Endothelial cell (in vitro differentiated cells): ENCODE results near the gene KRTAP10-5. TPM values are rescaled to one million over a fixed set of nuclear protein-coding genes. Genes with fewer than 3 reads are reported as not detected.
"Not testable (repeated sequence)": the region's sequence is repeated elsewhere in the genome, so short reads cannot be mapped to it uniquely, and the experiment has no call there.

Source experiments
- DNase-seq: peaks from one replicate; pipeline ENCODE4 v3.0.0; 2021; ENCODE audit warnings: low spot score
- H3K27ac Mint-ChIP-seq: one replicate; pipeline ENCODE4 v1.8.0; 2021; ENCODE audit warnings: mixed read lengths, inconsistent platforms; ENCODE audit not compliant: unreplicated experiment
- H3K27me3 Mint-ChIP-seq: one replicate; pipeline ENCODE4 v1.8.0; 2021; ENCODE audit warnings: mild to moderate bottlenecking, moderate library complexity, mixed read lengths, inconsistent platforms; ENCODE audit not compliant: unreplicated experiment
- H3K36me3 Mint-ChIP-seq: one replicate; pipeline ENCODE4 v1.8.0; 2021; ENCODE audit warnings: mild to moderate bottlenecking, low read depth, mixed read lengths, inconsistent platforms; ENCODE audit not compliant: unreplicated experiment
- H3K4me1 Mint-ChIP-seq: one replicate; pipeline ENCODE4 v1.8.0; 2021; ENCODE audit warnings: mild to moderate bottlenecking, mixed read lengths, inconsistent platforms; ENCODE audit not compliant: unreplicated experiment
- H3K4me3 Mint-ChIP-seq: one replicate; pipeline ENCODE4 v1.8.0; 2021; ENCODE audit warnings: mild to moderate bottlenecking, mixed read lengths, inconsistent platforms; ENCODE audit not compliant: unreplicated experiment
- H3K9me3 Mint-ChIP-seq: one replicate; pipeline ENCODE4 v1.8.0; 2021; ENCODE audit warnings: mixed read lengths, inconsistent platforms; ENCODE audit not compliant: unreplicated experiment
- total RNA-seq: library from RNA; stranded (reverse); fragmentation: NEBNext Ultra II Directional; extraction: Animal tissue kit (Norgen Biotek cat#: 25700); gene quantifications from one replicate; pipeline ENCODE4 v1.2.1, GENCODE V29; 2021; ENCODE audit not compliant: unreplicated experiment
- TF ChIP-seq, protein P1 (sequence below): fragments of 200-600 bp; sonication (generic); IDR thresholded peaks from one replicate; pipeline ENCODE4 v1.5.0; 2021; ENCODE audit warnings: antibody characterized with exemption; ENCODE audit not compliant: unreplicated experiment

Gene KRTAP10-5
- total RNA-seq, 1 donor from 2014 or later = not detected

- Mint-ChIP-seq H3K9me3 (peaks cover 12% of the 10 kb centered on the region), H3K27ac (no peak overlapping the region), H3K4me3 (no peak overlapping the region), H3K4me1 (peaks cover 7% of the 10 kb centered on the region), H3K36me3 (peaks cover 13% of the 10 kb centered on the region), H3K27me3 (peaks cover 4% of the 10 kb centered on the region)
- no peak for DNase-seq
- TF ChIP-seq, protein P1, sequence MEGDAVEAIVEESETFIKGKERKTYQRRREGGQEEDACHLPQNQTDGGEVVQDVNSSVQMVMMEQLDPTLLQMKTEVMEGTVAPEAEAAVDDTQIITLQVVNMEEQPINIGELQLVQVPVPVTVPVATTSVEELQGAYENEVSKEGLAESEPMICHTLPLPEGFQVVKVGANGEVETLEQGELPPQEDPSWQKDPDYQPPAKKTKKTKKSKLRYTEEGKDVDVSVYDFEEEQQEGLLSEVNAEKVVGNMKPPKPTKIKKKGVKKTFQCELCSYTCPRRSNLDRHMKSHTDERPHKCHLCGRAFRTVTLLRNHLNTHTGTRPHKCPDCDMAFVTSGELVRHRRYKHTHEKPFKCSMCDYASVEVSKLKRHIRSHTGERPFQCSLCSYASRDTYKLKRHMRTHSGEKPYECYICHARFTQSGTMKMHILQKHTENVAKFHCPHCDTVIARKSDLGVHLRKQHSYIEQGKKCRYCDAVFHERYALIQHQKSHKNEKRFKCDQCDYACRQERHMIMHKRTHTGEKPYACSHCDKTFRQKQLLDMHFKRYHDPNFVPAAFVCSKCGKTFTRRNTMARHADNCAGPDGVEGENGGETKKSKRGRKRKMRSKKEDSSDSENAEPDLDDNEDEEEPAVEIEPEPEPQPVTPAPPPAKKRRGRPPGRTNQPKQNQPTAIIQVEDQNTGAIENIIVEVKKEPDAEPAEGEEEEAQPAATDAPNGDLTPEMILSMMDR = no peak
These were observed 33.8 kb upstream of the KRTAP10-5 start for GRCh38 chr21:44614161-44614631.

- H3K4me1 Mint-ChIP-seq = peaks cover 4% of the 10 kb centered on the region
- H3K4me3 Mint-ChIP-seq = no peak overlapping the region
- peaks cover 4% of the 10 kb centered on the region for H3K27me3 Mint-ChIP-seq
- H3K36me3 Mint-ChIP-seq = peaks cover 13% of the 10 kb centered on the region
- no peak overlapping the region for H3K27ac Mint-ChIP-seq
- peaks cover 12% of the 10 kb centered on the region for H3K9me3 Mint-ChIP-seq
- TF ChIP-seq, protein P1 = no peak
- DNase-seq = no peak
These were observed 33.2 kb upstream of the KRTAP10-5 start for GRCh38 chr21:44613386-44614155.

DNA sequence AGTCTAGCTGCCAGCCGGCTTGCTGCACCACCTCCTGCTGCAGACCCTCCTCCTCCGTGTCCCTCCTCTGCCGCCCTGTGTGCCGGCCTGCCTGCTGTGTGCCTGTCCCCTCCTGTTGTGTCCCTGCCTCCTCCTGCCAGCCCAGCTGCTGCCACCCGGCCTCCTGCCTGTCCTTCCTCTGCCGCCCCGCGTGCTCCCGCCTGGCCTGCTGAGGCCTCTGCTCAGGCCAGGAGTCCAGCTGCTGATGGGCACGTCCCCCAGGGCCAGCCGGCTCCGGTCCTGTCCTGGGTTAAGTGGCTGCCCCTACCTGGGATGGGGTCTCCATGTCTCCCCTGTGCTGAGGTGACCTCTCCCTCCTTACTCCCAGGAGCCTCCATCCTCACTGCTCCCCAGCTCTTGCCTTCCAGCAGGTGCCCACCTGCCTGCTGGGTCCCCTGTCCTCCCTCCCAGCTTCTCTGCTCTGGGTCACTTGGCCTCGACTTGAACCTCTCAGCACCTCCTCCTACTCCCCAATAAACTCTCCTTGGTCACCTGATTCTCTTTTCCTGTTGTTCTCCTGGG, 32.3 kb upstream of the KRTAP10-5 start:
- Mint-ChIP-seq H3K4me3 (no peak overlapping the region), H3K27me3 (peaks cover 4% of the 10 kb centered on the region), H3K9me3 (peaks cover 12% of the 10 kb centered on the region), H3K36me3 (peaks cover 13% of the 10 kb centered on the region), H3K4me1 (no peaks in the 10 kb centered on the region), H3K27ac (no peak overlapping the region)
- TF ChIP-seq, protein P1 = no peak
- no peak for DNase-seq

DNA sequence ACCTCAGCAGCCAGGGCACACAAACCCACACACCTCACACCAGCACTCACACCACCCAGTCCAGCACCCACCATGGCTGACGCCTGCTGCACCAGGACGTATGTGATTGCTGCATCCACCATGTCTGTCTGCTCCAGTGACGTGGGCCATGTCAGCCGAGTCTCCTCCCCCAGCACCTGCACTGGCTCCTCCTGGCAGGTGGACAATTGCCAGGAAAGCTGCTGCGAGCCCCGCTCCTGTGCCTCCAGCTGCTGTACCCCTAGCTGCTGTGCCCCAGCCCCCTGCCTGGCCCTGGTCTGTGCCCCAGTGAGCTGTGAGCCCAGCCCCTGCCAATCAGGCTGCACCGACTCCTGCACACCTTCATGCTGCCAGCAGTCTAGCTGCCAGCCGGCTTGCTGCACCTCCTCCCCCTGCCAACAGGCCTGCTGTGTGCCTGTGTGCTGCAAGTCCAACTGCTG, 31.7 kb upstream of the KRTAP10-5 start, which contains the start of gene KRTAP10-8:
Gene KRTAP10-8 (plus strand): TSS at position 51 of the 458 bp plus-strand sequence. CDS start 22 bp downstream, at position 73.
- TF ChIP-seq, protein P1 = no peak
- no peaks in the 10 kb centered on the region for H3K4me1 Mint-ChIP-seq
- peaks cover 4% of the 10 kb centered on the region for H3K27me3 Mint-ChIP-seq
- H3K4me3 Mint-ChIP-seq = no peak within 1 kb of the TSS
- H3K36me3 Mint-ChIP-seq = peaks cover 13% of the 10 kb centered on the region
- H3K9me3 Mint-ChIP-seq = peaks cover 12% of the 10 kb centered on the region
- peak within 1 kb of the TSS; percentile 37 for H3K27ac Mint-ChIP-seq
- DNase-seq = no peak

- no peak for DNase-seq
- Mint-ChIP-seq H3K9me3 (peaks cover 12% of the 10 kb centered on the region), H3K36me3 (peaks cover 13% of the 10 kb centered on the region), H3K4me3 (no peak overlapping the region), H3K4me1 (no peaks in the 10 kb centered on the region), H3K27ac (no peak overlapping the region), H3K27me3 (peaks cover 5% of the 10 kb centered on the region)
- TF ChIP-seq, protein P1 = no peak
These were observed 31.1 kb upstream of the KRTAP10-5 start for GRCh38 chr21:44611551-44611950.

- H3K27ac Mint-ChIP-seq, H3K27me3 Mint-ChIP-seq, H3K4me3 Mint-ChIP-seq, DNase-seq, H3K4me1 Mint-ChIP-seq: not testable (repeated sequence)
- H3K36me3 Mint-ChIP-seq = peaks cover 13% of the 10 kb centered on the region
- H3K9me3 Mint-ChIP-seq = peaks cover 12% of the 10 kb centered on the region
These were observed 29.9 kb upstream of the KRTAP10-5 start for GRCh38 chr21:44610157-44610843.
